WTC11 (cell line): ENCODE data around the gene LARGE1.

Experiments
- ATF1 ChIP-seq: sonication (generic); formaldehyde crosslinking; IDR thresholded peaks from 2 replicates; pipeline ENCODE4 v1.8.1; 2023; ENCODE audit warnings: mild to moderate bottlenecking, moderate library complexity, missing genetic modification reagents
- CREB1 ChIP-seq: sonication (generic); formaldehyde crosslinking; IDR thresholded peaks from 2 replicates; pipeline ENCODE4 v1.8.0; 2023; ENCODE audit warnings: mild to moderate bottlenecking, missing genetic modification reagents
- FOXJ3 ChIP-seq: sonication (generic); formaldehyde crosslinking; IDR thresholded peaks from 2 replicates; pipeline ENCODE4 v1.9.0; 2021; ENCODE audit warnings: missing genetic modification reagents, mild to moderate bottlenecking, borderline replicate concordance
- TF ChIP-seq, protein P1 (sequence below): fragments of 200-600 bp; IDR thresholded peaks from 2 replicates; pipeline ENCODE4 v1.8.0; 2022; ENCODE audit warnings: antibody characterized with exemption
- TF ChIP-seq, protein P2 (sequence below): sonication (generic); formaldehyde crosslinking; IDR thresholded peaks from 2 replicates; pipeline ENCODE4 v1.8.0; 2022; ENCODE audit warnings: missing genetic modification reagents
- TF ChIP-seq, protein P3 (sequence below): sonication (generic); formaldehyde crosslinking; IDR thresholded peaks from 2 replicates; pipeline ENCODE4 v1.8.0; 2023; ENCODE audit warnings: missing genetic modification reagents
- TF ChIP-seq, protein P4 (sequence below): sonication (generic); formaldehyde crosslinking; IDR thresholded peaks from 2 replicates; pipeline ENCODE4 v1.8.1; 2023; ENCODE audit warnings: mild to moderate bottlenecking, missing genetic modification reagents, borderline replicate concordance

DNA sequence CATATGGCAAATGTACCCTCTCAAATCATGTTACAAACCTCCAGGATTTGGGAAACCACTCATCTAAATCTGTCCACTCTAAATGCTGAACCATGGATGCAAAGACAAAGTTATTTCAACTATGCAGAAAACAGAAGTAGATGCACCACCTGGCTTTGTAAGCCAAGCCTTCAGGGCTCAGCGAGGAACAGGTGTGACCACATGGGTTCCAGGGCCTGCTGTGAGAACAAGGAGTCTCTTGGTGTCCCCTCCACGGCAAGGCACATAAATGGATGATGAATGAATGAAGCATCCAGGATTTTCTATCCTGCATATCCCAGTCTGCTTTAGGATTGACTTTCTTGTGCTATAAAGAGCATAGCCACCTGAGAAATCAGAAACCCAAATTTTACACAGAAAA, 284.5 kb downstream of the LARGE1 start:
- TF ChIP-seq, protein P1, sequence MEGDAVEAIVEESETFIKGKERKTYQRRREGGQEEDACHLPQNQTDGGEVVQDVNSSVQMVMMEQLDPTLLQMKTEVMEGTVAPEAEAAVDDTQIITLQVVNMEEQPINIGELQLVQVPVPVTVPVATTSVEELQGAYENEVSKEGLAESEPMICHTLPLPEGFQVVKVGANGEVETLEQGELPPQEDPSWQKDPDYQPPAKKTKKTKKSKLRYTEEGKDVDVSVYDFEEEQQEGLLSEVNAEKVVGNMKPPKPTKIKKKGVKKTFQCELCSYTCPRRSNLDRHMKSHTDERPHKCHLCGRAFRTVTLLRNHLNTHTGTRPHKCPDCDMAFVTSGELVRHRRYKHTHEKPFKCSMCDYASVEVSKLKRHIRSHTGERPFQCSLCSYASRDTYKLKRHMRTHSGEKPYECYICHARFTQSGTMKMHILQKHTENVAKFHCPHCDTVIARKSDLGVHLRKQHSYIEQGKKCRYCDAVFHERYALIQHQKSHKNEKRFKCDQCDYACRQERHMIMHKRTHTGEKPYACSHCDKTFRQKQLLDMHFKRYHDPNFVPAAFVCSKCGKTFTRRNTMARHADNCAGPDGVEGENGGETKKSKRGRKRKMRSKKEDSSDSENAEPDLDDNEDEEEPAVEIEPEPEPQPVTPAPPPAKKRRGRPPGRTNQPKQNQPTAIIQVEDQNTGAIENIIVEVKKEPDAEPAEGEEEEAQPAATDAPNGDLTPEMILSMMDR = no peak
- TF ChIP-seq, protein P2, sequence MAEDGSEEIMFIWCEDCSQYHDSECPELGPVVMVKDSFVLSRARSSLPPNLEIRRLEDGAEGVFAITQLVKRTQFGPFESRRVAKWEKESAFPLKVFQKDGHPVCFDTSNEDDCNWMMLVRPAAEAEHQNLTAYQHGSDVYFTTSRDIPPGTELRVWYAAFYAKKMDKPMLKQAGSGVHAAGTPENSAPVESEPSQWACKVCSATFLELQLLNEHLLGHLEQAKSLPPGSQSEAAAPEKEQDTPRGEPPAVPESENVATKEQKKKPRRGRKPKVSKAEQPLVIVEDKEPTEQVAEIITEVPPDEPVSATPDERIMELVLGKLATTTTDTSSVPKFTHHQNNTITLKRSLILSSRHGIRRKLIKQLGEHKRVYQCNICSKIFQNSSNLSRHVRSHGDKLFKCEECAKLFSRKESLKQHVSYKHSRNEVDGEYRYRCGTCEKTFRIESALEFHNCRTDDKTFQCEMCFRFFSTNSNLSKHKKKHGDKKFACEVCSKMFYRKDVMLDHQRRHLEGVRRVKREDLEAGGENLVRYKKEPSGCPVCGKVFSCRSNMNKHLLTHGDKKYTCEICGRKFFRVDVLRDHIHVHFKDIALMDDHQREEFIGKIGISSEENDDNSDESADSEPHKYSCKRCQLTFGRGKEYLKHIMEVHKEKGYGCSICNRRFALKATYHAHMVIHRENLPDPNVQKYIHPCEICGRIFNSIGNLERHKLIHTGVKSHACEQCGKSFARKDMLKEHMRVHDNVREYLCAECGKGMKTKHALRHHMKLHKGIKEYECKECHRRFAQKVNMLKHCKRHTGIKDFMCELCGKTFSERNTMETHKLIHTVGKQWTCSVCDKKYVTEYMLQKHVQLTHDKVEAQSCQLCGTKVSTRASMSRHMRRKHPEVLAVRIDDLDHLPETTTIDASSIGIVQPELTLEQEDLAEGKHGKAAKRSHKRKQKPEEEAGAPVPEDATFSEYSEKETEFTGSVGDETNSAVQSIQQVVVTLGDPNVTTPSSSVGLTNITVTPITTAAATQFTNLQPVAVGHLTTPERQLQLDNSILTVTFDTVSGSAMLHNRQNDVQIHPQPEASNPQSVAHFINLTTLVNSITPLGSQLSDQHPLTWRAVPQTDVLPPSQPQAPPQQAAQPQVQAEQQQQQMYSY = no peak
- TF ChIP-seq, protein P3, sequence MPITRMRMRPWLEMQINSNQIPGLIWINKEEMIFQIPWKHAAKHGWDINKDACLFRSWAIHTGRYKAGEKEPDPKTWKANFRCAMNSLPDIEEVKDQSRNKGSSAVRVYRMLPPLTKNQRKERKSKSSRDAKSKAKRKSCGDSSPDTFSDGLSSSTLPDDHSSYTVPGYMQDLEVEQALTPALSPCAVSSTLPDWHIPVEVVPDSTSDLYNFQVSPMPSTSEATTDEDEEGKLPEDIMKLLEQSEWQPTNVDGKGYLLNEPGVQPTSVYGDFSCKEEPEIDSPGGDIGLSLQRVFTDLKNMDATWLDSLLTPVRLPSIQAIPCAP (CRISPR knock-in tag) = no peak
- TF ChIP-seq CREB1 (CRISPR knock-in tag) (no peak), ATF1 (CRISPR knock-in tag) (no peak), FOXJ3 (CRISPR knock-in tag) (no peak)
- TF ChIP-seq, protein P4, sequence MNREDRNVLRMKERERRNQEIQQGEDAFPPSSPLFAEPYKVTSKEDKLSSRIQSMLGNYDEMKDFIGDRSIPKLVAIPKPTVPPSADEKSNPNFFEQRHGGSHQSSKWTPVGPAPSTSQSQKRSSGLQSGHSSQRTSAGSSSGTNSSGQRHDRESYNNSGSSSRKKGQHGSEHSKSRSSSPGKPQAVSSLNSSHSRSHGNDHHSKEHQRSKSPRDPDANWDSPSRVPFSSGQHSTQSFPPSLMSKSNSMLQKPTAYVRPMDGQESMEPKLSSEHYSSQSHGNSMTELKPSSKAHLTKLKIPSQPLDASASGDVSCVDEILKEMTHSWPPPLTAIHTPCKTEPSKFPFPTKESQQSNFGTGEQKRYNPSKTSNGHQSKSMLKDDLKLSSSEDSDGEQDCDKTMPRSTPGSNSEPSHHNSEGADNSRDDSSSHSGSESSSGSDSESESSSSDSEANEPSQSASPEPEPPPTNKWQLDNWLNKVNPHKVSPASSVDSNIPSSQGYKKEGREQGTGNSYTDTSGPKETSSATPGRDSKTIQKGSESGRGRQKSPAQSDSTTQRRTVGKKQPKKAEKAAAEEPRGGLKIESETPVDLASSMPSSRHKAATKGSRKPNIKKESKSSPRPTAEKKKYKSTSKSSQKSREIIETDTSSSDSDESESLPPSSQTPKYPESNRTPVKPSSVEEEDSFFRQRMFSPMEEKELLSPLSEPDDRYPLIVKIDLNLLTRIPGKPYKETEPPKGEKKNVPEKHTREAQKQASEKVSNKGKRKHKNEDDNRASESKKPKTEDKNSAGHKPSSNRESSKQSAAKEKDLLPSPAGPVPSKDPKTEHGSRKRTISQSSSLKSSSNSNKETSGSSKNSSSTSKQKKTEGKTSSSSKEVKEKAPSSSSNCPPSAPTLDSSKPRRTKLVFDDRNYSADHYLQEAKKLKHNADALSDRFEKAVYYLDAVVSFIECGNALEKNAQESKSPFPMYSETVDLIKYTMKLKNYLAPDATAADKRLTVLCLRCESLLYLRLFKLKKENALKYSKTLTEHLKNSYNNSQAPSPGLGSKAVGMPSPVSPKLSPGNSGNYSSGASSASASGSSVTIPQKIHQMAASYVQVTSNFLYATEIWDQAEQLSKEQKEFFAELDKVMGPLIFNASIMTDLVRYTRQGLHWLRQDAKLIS (CRISPR knock-in tag) = no peak
